HG03175 (cell line): ENCODE results near the gene GPR148.

Experiments
- ATAC-seq: cut with Tn5 transposase; IDR thresholded peaks from one replicate; pipeline ENCODE4 v1.9.1; 2021; ENCODE audit warnings: mild to moderate bottlenecking, moderate library complexity; ENCODE audit not compliant: unreplicated experiment

The GPR148 gene

DNA sequence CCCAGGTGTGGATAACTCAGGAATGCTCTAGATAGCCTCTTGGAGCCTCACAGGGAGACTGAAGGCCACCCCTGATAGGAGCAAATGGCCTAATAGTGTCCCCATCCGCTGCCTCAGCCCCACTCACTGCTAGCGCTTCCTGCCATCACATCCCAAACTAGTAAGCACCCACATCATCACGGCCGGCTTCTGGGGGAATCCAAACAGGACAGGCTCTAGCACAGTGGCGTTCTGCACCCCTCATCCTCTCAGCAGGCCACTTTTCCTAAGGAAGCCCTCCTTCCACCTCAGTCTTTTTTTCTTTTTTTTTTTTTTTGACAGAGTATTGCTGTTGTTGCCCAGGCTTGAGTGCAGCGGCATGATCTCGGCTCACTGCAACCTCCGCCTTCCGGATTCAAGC is 20.2 kb downstream of the GPR148 start:
- no peak for ATAC-seq

DNA sequence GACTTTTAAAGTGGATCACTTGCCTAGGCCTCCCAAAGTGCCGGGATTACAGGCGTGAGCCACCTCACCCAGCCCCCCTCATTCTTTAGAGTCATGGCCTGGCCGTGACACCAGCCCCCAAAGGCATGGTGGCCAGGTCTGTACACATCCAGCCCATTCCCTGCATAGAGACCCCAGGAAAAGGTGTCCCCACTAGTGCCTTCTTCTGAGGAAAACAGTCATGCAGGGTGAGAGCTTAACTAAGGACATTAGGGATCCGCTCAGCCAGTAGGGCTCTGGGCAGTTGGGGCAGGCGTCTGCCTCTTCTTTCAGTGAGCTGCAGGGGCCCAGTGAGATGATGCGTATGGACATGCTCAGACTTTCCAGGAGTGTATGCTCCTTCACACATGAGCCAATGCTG is 20.8 kb downstream of the GPR148 start:
- ATAC-seq: no peak

DNA sequence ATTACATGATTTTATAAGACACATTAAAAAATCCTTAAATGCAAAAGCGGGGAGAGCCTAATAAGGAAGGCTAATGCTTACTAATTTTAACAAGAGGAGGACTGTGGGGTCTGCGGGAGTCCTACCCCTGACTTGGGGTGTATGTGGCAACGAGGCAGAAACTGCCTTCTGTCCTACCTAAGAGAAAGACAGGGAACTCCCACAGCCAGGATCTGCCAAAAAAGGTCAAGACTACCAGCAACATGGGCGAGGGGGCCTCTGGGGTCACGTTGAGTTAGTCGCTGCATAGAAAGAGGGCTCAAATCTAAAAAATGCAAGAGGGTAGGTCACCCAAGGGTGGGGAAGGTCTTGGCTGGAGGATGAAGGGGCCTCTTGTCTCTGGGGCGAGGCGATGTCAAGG is 25.9 kb downstream of the GPR148 start:
- no peak for ATAC-seq

DNA sequence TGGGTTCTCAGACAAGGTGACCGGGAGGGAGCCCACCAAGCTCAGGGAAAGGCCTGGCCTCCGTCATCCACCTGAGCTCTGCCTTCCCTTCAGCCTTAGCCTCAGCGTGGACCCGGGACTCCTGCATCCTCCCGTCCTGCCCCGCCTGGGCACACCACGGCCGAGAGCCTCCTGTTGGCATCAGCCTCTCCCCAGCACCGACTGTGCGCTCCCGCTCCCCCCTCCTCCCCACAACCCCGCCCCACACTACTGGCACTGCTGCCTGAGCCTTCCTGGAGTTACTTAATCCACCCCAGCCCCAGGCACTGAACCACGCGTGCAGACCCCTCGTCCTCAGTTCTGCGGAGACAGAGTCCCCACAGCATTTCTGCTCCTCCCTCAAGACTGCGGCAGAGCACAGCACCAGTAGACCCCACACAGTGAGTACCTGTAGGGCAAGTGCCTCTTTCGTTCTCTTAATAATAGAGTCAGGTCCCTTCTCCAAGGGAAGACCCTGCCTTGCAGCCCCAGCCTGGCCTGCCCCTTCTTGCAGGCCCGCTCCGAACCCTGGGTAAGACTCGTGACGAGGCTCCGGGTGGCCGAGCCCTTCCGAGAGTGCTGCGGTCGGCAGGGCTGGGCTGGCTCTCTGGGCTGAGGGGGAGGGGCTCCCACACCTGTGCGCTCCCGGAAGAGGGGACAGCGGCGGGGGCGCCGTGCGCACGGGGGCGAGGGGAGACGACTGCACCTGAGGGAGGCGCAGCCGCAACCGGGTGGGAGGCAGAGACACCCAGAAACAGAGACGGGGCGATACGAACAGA is 26.6 kb downstream of the GPR148 start, which contains the start of gene AMER3:
TSS of gene AMER3 (plus strand) at position 285 of the 797 bp plus-strand sequence. CDS start 6,533 bp downstream, outside the sequence.
- ATAC-seq: no peak

DNA sequence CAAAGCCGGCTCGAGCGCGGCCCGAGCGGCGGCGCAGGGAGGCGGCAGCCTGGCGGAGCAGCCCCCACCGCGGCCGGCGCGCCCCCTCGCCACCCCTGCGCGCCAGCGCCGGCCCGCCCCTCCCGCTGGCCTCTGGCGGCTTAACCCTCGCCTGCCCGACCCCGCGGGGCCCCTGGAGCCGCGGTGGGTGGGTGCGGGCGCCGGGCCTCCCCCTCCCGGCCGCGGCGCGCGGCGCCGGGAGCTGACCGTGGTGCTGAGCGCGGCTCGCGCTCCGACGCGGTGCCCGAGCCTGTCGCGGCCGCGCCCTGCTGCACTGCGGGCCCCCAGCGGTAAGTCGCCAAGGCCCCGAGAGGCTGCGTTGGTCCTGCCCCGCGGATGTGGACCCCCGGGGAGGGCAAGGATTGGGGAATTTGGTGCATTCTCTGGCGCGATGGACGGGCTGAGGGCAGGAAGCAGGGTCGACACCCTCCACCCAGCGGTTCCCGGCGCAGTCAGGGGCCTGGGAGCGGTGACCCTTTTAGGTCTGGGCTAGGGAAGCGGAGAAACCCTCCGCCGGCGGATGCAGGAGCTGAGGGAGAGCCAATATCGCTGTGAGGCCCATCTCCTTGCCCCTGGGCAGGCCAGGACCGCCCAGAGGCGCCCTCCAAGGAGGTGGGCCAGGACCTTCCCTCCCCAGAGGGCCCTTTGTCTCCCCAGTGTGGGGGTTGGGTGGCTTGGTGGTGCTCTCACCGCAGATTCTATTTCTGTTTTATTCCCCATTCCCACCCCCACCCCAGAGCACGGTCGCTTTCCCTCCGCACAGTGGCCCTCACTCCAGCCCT is 27.4 kb downstream of the GPR148 start:
- no peak for ATAC-seq

DNA sequence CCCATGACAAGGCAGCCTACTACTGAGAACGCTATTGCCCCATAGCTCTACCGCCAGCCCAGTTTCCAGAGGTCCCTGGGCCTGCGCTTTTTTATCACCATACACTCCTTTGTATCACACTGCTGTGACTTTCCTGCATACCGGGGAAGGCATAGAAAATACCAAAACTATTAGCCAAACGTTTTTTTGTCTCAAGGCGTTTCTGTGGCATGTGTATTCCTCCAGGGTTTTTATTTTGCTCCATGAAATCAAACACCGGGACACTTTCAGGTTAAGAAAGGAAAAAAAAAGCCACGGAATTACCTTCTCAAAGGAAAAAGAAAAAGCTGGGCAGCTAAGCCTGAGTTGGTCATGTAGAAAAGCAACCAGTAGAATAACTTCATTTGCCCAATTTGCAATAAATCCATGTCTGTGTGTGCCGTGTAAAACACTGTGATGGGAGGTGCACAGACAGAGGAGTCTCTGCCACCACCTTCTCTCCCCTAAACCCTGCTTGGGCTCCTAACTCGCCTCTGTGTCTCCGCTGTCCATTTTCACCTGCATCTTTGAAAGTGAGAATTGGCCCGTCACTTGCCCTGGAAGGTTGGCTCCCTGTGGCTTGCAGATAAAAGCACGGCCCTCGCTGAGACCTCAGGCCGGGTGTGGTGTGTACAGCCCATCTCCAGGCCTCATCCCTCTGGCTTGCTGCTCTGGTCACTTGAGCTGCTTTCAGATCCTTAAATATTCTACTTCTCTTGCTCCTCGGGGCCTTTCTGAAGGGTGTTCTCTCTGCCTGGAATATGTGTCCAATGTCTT is 28.2 kb downstream of the GPR148 start:
- ATAC-seq: no peak

DNA sequence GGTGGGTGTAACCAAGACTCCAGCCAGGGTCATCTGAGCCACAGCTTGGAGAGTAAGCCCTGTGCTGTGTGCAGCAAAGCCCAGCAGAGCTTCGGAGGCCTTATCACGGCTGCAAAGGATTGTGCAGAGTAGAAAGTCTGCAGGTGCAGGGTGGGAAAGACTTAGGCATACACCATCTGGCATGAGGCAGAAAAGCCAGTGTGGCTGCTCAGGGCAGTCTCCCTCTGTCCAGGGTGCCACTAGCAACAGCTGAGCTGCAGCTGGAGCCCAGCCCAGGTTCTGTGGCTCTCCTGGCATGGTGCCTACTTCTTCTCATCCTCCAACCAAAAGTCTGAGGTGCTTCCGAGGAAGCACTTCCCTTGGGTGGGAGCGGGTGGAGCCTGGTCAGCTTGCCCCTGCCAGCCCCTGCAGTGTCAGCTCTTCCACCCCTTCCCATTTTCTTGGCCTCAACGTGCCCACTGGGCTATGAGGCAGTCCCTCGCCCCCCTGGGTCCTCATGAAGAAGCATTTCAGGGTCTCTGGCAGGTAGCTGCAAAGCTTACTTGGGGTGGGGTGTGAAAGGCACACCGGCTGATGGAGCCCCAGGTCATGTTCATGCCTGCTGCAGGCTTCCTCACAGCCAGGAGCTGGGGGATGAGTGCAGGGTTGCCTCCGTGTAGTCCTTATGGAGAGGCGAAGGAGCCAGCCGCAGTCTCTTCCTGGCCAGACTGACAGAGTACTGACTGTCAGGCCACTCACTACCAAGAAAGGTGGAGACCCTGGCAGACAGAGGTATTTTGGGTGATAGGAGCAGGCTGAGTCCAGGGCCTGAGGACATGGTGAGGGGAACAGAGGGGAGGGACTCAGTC is 31.3 kb downstream of the GPR148 start:
- no peak for ATAC-seq

DNA sequence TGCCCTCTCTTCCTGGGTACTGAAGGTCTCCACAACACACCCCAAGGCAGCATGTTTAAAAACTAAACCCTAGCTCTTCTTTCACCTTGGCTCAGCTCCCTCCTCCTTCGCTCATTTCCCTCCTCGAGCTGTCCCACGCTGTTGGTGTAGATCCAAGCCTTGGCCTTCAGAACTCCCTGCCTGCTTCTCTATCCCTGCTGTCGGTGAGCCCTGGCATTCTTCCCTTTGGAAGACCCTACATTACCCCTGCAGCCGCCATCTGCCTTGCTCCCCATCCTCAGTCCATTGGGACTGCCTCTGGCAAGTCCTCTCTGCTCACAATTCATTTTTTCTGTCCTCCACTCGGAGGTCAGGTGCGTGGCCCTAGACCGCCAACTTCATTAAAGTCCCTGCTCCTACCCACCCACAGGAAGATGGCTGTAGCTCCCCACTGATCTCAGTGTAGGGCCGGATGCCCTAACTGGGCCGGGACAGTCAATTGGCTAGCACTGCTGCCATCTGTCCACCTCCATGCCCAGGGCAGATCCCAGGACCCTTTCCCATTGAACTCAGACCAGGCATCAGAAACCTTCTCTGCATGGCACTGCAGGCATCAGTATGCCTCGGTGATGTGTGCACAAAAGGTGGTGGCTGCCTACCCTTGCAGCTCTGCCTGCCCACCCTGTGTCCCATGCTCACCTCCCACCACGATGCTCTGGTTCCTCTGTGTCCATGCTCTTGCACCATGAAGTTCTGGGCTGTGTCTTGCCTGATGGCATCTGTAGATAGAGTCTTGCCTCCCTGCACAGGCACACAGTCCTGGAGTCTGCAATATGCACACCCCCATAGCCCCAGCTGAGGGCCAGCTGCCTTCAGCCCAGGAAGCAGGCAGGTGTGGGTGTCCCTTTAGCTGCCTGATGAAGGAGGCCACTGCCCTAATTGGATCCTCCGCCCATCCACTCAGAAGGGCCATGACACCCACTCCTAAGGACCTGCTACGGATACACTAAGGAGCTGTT is 32.2 kb downstream of the GPR148 start:
- ATAC-seq: no peak

DNA sequence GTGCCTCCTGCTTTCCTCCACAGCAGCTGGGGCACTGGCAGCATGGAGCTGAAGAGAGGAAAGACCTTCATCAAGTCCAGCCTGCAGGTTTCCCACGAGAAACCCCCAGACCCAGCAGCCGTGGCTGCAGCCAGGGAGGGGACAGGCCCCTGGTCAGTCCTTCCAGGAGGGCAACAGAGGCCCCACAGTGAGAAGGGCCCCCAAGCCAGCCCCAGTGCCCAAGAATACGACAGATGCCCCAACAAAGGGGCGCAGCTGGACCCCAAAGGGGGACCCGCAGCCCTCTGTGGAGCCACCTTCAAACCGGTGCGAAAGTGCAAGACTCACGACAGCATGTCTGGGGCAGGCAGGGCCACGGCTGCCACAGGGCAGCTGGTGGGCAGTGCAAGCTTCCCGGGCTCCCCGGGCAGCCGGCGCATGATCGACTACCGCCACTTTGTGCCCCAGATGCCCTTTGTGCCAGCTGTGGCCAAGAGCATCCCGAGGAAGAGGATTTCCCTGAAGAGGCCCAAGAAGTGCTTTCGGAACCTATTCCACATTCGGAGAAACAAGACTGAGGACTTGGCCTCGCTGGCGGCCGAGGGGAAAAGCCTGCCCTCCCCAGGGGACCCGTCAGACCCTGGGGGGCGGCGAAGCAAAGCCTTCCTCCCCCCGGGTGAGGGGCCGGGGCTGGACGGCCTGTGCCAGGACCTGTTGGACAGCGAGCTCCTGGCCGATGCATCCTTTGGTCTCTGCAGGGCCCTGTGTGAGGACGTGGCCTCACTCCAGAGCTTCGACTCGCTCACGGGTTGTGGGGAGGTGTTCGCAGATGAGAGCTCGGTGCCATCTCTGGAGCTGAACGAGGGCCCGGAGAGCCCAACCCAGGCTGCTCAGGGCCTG is 33.4 kb downstream of the GPR148 start:
- no peak for ATAC-seq

DNA sequence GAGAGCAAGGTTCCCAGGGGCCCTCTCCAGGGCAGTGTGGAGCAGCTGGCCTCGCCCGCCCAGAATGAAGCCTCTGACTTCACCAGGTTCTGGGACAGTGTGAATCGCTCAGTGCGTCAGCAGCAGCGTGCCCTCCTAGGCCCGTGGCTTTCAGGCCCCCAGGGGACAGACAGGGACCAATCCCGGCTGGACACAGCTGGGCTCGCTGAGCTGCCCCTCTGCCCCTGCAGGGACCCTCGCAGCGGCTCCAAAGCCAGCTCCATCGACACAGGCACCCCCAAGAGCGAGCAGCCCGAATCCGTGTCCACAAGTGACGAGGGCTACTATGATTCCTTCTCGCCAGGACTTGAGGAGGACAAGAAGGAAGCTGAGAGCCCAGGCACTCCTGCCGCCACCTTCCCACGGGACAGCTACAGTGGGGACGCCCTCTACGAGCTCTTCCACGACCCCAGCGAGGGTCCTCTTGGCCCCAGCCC is 34.1 kb downstream of the GPR148 start:
- ATAC-seq: no peak

DNA sequence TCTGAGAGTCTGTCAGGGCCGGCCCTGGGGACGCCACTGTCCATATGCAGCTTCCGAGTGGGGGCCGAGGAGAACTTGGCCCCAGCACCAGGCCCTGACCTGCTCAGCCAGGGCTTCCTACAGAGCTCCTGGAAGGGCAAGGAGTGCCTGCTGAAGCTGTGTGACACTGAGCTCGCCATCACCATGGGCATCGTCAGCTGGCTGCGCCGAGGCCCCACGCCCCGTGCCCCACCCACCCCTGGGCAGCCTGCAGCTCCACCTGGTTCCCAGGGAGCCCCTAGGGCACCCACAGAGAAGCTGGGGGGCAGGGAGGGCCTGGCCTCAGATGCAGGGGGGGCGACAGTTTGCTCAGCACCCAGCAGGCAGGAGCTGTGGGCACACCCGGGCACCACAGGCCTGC is 34.5 kb downstream of the GPR148 start:
- no peak for ATAC-seq

DNA sequence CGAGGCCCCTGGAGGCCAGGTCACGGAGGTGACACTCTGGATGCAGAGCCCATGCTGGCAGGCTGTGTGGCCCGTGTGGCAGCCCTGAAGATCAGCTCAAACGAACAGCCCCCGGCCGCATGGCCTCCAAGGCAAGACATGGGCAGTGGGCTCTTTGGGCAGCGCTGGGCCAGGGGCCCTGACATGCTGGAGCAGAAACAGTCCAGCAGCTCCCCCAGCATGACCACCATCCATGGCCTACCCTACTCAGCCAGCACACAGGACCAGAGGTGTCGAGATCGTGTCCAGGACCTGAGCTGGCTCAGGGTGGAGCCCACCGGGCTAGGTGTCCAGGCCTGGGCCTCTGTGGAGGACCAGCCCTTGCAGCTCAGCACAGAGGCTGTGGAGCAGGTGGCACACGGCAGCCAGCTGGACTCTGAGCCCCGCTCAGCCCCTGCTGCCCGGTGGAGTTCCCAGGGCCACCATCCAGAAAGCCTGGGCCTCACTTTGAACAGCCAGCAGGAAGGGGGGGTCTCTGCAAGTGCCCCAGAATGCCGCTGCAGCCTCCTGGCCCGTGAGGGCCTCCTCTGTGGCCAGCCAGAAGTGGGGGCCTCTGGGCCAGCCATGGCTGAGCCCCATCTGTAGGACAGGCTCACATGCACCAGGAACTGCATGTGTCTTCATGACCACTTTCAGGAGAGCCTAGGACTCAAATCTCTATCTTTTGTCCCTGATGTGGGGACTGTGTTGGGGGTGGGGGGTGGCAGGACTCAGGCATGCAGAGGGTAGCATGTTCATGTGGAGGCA is 35.4 kb downstream of the GPR148 start:
- no peak for ATAC-seq

DNA sequence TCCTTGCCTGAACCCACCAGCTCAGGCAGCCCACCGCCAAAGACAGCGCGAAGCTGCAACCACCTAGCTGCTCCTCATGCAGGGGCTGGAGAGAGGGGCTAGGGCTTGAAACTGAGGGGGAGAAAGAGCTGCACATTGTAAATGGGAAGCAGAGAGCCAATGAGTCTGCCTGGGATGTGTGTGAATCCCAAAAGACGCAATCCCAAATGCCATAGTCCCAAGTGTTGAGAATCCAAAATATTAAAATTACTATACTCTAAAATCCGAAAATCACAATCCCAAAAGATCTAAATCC is 35.9 kb downstream of the GPR148 start:
- no peak for ATAC-seq

DNA sequence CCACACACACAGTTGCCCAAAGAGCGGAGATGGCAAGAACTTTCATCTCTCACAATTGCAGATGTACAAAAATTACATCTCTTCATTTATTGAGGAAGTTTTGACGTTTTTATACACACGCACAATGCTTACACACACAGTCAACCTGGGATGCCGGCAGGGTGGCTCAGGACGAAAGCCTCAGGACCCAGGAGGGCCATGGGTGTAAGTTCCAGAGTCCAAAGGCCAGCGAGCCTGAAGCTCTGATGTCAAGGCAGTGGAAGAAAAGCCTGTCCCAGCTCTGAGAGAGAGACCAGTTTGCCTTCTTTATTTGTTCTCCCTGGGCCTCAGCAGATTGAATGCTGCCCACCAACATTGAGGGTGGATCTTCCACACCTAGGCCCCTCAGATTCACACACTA is 36.6 kb downstream of the GPR148 start:
- no peak for ATAC-seq

DNA sequence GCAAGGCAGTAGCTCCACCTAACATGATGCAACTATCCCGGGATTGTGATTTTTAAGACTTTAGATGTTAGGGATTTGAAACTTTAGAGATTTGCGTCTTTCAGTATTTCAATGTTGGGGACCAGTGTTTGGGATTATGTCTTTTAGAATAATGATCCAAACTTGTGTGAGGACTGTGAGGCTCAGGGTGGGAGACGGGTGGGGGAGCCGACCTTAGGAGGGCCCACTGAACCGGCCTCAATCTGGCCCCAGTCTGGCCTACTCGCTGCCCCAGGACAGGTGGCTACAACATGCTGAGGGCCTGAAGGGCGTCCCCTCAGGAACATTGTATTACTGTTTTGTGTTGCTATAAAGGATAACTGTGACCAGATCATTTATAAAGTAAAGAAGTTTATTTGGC is 37.2 kb downstream of the GPR148 start:
- ATAC-seq: no peak

DNA sequence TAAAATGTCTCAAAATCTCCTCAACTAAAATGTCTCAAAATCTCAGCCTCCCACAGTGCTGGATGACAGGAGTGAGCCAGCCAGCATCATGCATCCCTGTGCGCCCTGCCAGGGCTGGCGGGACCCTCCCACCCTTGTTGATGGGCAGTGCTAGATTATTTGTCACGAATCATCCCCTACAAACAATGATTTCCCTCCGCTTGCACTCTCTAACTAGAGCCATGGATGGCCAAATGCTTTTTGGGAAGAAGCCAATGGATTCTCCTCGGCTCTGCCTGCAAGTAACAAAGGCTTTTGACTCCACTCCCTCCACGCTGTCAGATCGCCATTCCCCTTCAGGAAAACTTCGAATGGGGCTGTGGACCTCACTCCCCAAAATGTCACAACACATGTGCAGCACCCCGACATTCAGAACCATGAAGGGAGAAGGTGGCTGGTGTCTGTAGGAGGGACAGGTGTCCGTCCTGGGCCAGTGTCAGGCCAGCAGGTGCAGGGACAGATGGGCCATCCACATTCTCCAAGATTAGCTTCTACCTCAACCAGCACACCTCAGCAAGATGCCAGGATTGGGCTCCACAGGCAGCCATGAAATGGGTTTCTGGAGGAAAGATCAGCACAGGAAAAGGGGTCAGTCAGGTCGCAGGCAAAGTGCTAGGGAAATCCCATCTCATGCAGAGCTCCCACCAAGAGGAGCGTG is 38.0 kb downstream of the GPR148 start:
- no peak for ATAC-seq

DNA sequence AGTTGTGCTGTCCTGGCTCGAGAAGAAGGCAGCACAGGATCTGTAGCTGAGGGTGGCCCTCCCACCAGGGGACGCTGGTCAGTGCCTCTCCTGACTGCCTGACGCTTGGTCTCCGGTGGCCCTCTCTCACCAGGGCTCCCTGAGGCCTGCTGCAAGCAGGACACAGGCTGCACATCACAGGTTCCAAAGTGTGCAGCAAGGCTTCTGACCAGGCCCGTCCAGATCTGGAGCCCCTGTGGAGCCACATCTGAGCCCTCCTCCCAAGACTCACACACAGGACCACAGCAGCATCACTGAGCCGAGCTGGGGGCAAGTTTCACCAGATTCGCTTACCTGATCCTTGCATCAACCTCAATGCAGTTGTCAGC is 38.5 kb downstream of the GPR148 start:
- ATAC-seq: no peak
